Neural cell (in vitro differentiated cells): ENCODE measurements around the gene TBL1X. TPM values are rescaled to one million over a fixed set of nuclear protein-coding genes. Genes with fewer than 3 reads are reported as not detected.

Experiments
- H2AFZ ChIP-seq: fragments of 200-600, 300-800 bp; sonication (generic), shearing (Covaris generic); 2 replicates; pipeline ENCODE4 v1.6.0; 2014; ENCODE audit warnings: low read depth, mild to moderate bottlenecking, antibody characterized with exemption, low read length, moderate library complexity
- H3F3A ChIP-seq: fragments of 200-600 bp; shearing (Covaris generic); 2 replicates; pipeline ENCODE4 v1.6.1; 2016; ENCODE audit warnings: mild to moderate bottlenecking, moderate library complexity, mixed read lengths, antibody characterized with exemption, low read length; ENCODE audit not compliant: insufficient read depth, poor library complexity, severe bottlenecking
- H3K27ac ChIP-seq: fragments of 200-600, 300-800 bp; sonication (generic), shearing (Covaris generic); 2 replicates; pipeline ENCODE4 v1.5.1; 2014; ENCODE audit warnings: mild to moderate bottlenecking, low read length, moderate library complexity
- H3K27me3 ChIP-seq: fragments of 300-800, 200-600 bp; sonication (generic), shearing (Covaris generic); 2 replicates; pipeline ENCODE4 v1.6.0; 2014; ENCODE audit warnings: mild to moderate bottlenecking, low read depth, low read length, moderate library complexity; ENCODE audit not compliant: insufficient read depth
- H3K36me3 ChIP-seq: fragments of 300-800, 200-600 bp; sonication (generic), shearing (Covaris generic); 2 replicates; pipeline ENCODE4 v1.5.1; 2014; ENCODE audit warnings: mild to moderate bottlenecking, antibody characterized with exemption, low read length, moderate library complexity; ENCODE audit not compliant: insufficient read depth
- H3K4me2 ChIP-seq: fragments of 300-800, 200-600 bp; sonication (generic), shearing (Covaris generic); 2 replicates; pipeline ENCODE4 v1.6.0; 2014; ENCODE audit warnings: mild to moderate bottlenecking, low read length
- H3K4me3 ChIP-seq: fragments of 300-800, 200-600 bp; sonication (generic), shearing (Covaris generic); 2 replicates; pipeline ENCODE4 v1.5.1; 2014; ENCODE audit warnings: mild to moderate bottlenecking, low read length, moderate library complexity
- H3K79me2 ChIP-seq: fragments of 200-600 bp; shearing (Covaris generic); replicated peaks from 2 replicates; pipeline ENCODE4 v1.6.0; 2014; ENCODE audit warnings: mild to moderate bottlenecking, low read length, moderate library complexity; ENCODE audit not compliant: insufficient read depth
- H3K9ac ChIP-seq: fragments of 300-800, 200-600 bp; sonication (generic), shearing (Covaris generic); 2 replicates; pipeline ENCODE4 v1.6.1; 2016; ENCODE audit warnings: mild to moderate bottlenecking, low read length, mixed read lengths
- H3K9me2 ChIP-seq: fragments of 200-600 bp; shearing (Covaris generic); 2 replicates; pipeline ENCODE4 v1.6.1; 2016; ENCODE audit warnings: mild to moderate bottlenecking, low read length, mixed read lengths; ENCODE audit not compliant: insufficient read depth
- H3K9me3 ChIP-seq: fragments of 200-600, 300-800 bp; sonication (generic), shearing (Covaris generic); 2 replicates; pipeline ENCODE4 v1.6.1; 2016; ENCODE audit warnings: mild to moderate bottlenecking, mixed run types, low read length, moderate library complexity, mixed read lengths
- H4K20me1 ChIP-seq: fragments of 200-600 bp; shearing (Covaris generic); 2 replicates; pipeline ENCODE4 v1.6.1; 2016; ENCODE audit warnings: mild to moderate bottlenecking, mixed run types; ENCODE audit not compliant: insufficient read depth
- EP300 ChIP-seq: fragments of 450-650 bp; conservative IDR thresholded peaks from 2 replicates; pipeline ENCODE4 v1.6.1; 2014; ENCODE audit warnings: antibody characterized with exemption, mild to moderate bottlenecking, moderate library complexity; ENCODE audit not compliant: poor library complexity, severe bottlenecking
- EZH2 ChIP-seq: fragments of 200-600, 300-800 bp; shearing (Covaris generic), sonication (generic); IDR thresholded peaks from 2 replicates; pipeline ENCODE4 v1.6.1; 2014; ENCODE audit warnings: antibody characterized with exemption, low read length, borderline replicate concordance, mild to moderate bottlenecking; ENCODE audit not compliant: insufficient read depth, poor library complexity, severe bottlenecking
- MXI1 ChIP-seq: fragments of 450-650 bp; conservative IDR thresholded peaks from 2 replicates; pipeline ENCODE4 v1.6.1; 2014; ENCODE audit warnings: antibody characterized with exemption, mild to moderate bottlenecking; ENCODE audit not compliant: poor library complexity, severe bottlenecking
- POLR2AphosphoS5 ChIP-seq: IDR thresholded peaks from 2 replicates; pipeline ENCODE4 v1.6.1; 2012
- RAD21 ChIP-seq: fragments of 450-650 bp; conservative IDR thresholded peaks from 2 replicates; pipeline ENCODE4 v1.6.1; 2014; ENCODE audit warnings: antibody characterized with exemption, mild to moderate bottlenecking, moderate library complexity
- TAF1 ChIP-seq: IDR thresholded peaks from 2 replicates; pipeline ENCODE4 v1.6.1; 2012; ENCODE audit warnings: low read depth
- polyA plus RNA-seq: library from polyadenylated mRNA; depleted of rRNA; stranded (reverse); fragments of >200 nt; gene quantifications from 2 replicates; pipeline ENCODE4 v1.2.3, GENCODE V29; 2014
- TF ChIP-seq, protein P1 (sequence below): IDR thresholded peaks from 2 replicates; pipeline ENCODE4 v1.6.1; 2012; ENCODE audit warnings: borderline replicate concordance
- TF ChIP-seq, protein P2 (sequence below): fragments of 450-650 bp; IDR thresholded peaks from 2 replicates; pipeline ENCODE4 v1.5.1; 2014; ENCODE audit warnings: antibody characterized with exemption, mild to moderate bottlenecking, moderate library complexity; ENCODE audit not compliant: poor library complexity, severe bottlenecking

The TBL1X gene
- polyA plus RNA-seq, 1 donor from 2014 or later = 2.2 TPM

DNA sequence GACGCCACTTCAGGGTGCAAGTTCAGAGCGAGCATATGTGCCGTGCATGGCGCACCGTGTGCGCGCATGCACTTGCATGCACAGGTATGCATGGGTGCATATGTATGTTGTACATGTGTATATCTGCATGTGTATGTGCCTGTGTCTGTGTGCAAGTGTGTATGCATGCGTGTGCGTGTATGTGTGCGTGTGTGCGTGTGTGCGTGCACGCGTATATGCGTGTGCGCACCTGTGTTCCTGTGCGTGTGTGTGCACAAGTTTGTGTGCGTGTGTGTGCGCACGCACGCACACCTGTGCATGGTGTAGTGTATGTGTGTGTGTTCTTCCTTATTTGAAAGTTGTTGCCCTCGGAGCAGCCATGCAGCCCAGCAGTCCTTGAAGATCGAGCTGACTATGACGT lies 224.0 kb downstream of the TBL1X start:
- H3K9ac ChIP-seq = no peak overlapping the region
- no peaks in the 10 kb centered on the region for H4K20me1 ChIP-seq
- H2AFZ ChIP-seq = no peak overlapping the region
- H3K9me3 ChIP-seq = no peaks in the 10 kb centered on the region
- no peak overlapping the region for H3K4me3 ChIP-seq
- no peaks in the 10 kb centered on the region for H3F3A ChIP-seq
- no peak overlapping the region for H3K4me2 ChIP-seq
- H3K36me3 ChIP-seq = no peaks in the 10 kb centered on the region
- no peak for TF ChIP-seq MXI1
- TF ChIP-seq POLR2AphosphoS5 = no peak
- no peak for TF ChIP-seq TAF1
- TF ChIP-seq, protein P1, sequence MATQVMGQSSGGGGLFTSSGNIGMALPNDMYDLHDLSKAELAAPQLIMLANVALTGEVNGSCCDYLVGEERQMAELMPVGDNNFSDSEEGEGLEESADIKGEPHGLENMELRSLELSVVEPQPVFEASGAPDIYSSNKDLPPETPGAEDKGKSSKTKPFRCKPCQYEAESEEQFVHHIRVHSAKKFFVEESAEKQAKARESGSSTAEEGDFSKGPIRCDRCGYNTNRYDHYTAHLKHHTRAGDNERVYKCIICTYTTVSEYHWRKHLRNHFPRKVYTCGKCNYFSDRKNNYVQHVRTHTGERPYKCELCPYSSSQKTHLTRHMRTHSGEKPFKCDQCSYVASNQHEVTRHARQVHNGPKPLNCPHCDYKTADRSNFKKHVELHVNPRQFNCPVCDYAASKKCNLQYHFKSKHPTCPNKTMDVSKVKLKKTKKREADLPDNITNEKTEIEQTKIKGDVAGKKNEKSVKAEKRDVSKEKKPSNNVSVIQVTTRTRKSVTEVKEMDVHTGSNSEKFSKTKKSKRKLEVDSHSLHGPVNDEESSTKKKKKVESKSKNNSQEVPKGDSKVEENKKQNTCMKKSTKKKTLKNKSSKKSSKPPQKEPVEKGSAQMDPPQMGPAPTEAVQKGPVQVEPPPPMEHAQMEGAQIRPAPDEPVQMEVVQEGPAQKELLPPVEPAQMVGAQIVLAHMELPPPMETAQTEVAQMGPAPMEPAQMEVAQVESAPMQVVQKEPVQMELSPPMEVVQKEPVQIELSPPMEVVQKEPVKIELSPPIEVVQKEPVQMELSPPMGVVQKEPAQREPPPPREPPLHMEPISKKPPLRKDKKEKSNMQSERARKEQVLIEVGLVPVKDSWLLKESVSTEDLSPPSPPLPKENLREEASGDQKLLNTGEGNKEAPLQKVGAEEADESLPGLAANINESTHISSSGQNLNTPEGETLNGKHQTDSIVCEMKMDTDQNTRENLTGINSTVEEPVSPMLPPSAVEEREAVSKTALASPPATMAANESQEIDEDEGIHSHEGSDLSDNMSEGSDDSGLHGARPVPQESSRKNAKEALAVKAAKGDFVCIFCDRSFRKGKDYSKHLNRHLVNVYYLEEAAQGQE = no peak
- TF ChIP-seq RAD21 = no peak
- no peaks in the 10 kb centered on the region for H3K27me3 ChIP-seq
- no peaks in the 10 kb centered on the region for H3K9me2 ChIP-seq
- no peaks in the 10 kb centered on the region for H3K79me2 ChIP-seq
- no peak overlapping the region for H3K27ac ChIP-seq

DNA sequence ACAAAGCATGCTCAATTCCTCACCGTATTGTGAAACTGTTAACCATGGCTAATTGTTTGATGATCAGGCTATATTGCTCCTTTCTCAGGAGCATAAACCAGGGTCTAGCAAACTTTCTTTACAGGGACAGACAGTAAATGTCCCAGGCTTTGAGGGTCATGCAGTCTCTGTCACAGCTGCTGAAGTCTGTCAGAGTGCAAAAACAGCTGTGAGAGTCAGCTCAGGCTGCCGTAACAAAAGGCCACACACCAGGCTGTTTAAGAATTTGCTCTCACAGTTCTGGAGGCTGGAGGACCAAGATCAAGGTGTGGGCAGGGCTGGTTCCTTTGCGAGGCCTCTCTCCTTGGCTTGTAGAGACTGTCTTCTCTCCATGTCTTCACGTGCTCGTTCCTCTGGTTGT lies 225.2 kb downstream of the TBL1X start:
- H3F3A ChIP-seq = no peaks in the 10 kb centered on the region
- no peaks in the 10 kb centered on the region for H4K20me1 ChIP-seq
- H3K27me3 ChIP-seq = no peaks in the 10 kb centered on the region
- no peak overlapping the region for H3K4me2 ChIP-seq
- H3K4me3 ChIP-seq = no peak overlapping the region
- H3K27ac ChIP-seq = no peak overlapping the region
- H2AFZ ChIP-seq = no peak overlapping the region
- no peaks in the 10 kb centered on the region for H3K9me2 ChIP-seq
- no peaks in the 10 kb centered on the region for H3K79me2 ChIP-seq
- no peaks in the 10 kb centered on the region for H3K9me3 ChIP-seq
- no peak overlapping the region for H3K9ac ChIP-seq
- TF ChIP-seq EZH2 = no peak
- TF ChIP-seq, protein P2, sequence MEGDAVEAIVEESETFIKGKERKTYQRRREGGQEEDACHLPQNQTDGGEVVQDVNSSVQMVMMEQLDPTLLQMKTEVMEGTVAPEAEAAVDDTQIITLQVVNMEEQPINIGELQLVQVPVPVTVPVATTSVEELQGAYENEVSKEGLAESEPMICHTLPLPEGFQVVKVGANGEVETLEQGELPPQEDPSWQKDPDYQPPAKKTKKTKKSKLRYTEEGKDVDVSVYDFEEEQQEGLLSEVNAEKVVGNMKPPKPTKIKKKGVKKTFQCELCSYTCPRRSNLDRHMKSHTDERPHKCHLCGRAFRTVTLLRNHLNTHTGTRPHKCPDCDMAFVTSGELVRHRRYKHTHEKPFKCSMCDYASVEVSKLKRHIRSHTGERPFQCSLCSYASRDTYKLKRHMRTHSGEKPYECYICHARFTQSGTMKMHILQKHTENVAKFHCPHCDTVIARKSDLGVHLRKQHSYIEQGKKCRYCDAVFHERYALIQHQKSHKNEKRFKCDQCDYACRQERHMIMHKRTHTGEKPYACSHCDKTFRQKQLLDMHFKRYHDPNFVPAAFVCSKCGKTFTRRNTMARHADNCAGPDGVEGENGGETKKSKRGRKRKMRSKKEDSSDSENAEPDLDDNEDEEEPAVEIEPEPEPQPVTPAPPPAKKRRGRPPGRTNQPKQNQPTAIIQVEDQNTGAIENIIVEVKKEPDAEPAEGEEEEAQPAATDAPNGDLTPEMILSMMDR = no peak
- TF ChIP-seq POLR2AphosphoS5 = no peak
- TF ChIP-seq MXI1 = no peak
- TF ChIP-seq EP300 = no peak
- TF ChIP-seq, protein P1 = no peak
- H3K36me3 ChIP-seq = no peaks in the 10 kb centered on the region
